Activated T-helper 1 cell treated with anti-CD3 and anti-CD28 coated beads, Interleukin-2, amount 50 U/mL, for 16 hours (primary cell): ENCODE data around the gene SSUH2.

Experiments
- DNase-seq, 2 donors: peaks; one replicate each; pipeline ENCODE4 v3.0.0-alpha.2; 2020; ENCODE audit warnings: low read depth in 1 of 2, low spot score in 1 of 2

SSUH2 gene

DNA sequence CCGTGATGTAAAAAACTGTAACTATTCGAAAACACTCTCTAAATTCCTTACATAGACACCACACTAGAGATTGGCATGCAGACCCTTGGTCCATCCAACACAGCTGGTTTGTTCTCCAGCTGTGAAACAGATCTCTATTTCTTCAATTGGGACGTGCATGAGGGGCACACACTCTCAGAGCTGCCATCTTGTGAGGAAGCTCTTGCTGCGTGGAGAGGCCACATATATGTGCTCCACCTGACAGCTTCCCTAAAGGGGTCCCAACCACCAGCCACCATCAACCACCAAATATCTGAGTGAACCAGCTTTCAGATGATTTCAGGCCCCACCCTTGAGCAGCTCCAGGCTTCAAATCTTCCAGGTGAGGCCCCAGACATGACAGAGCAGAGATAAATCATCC, 25.6 kb downstream of the SSUH2 start:
- DNase-seq, result no peak

- no peak for DNase-seq
Measured at GRCh38 chr3:8617921-8618320, 26.7 kb downstream of the SSUH2 start.

GRCh38 chr3:8610951-8611350, 33.6 kb downstream of the SSUH2 start:
- no peak for DNase-seq

DNA sequence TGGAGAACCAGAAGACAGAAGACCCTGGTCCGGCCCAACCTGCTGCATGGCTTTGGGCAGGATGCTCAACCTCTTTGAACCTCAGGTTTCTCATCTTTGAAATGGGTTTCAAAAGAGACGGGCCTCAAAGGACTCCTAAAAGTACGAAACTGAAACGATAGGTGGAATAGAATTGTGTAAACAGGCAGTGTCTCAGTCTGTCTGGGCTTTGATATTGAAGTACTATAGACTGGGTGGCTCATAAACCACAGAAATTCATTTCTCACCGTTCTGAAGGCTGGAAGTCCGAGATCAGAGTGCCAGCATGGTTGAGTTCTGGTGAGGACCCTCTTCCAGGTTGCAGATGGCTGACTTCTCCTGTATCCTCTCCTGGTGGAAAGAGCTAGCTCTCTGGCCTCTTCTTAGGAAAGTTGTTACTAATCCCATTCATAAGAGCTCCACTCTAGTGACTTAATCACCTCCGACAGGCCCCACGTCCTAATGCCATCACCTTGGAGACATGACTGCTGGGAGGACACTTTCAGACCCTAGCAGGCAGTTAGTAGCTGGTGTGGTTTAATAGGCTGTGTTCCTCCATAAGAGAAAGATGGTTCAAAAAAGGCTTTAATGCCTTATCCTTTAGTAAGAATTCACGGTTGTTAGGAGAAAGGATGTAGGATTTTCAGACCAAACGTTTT, 35.7 kb downstream of the SSUH2 start:
- no peak for DNase-seq

- DNase-seq, result no peak
Measured at GRCh38 chr3:8608041-8608790, 36.4 kb downstream of the SSUH2 start.

GRCh38 chr3:8607234-8608040, 37.2 kb downstream of the SSUH2 start:
- DNase-seq, result no peak

- DNase-seq, result no peak
Measured at GRCh38 chr3:8606701-8607231, 37.8 kb downstream of the SSUH2 start.

DNA sequence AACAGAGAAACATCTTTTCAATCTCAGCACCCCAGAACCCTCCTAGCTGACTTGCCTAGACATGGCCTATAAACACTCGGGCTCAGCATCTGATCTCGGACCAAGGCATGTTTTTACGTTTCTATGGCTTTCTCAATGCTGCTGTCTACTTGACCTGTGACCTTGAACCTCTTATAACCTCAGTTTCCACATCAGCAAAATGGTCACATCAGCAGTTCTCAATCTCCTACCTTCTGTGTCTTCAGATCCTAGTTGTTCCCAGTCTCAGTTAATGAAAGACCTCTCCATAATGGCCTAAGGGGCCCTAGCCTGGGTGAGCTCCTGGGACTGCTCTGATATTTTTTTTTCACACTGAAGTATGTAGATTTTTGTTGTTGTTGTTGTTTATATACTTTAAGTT, 39.6 kb downstream of the SSUH2 start:
- no peak for DNase-seq

DNA sequence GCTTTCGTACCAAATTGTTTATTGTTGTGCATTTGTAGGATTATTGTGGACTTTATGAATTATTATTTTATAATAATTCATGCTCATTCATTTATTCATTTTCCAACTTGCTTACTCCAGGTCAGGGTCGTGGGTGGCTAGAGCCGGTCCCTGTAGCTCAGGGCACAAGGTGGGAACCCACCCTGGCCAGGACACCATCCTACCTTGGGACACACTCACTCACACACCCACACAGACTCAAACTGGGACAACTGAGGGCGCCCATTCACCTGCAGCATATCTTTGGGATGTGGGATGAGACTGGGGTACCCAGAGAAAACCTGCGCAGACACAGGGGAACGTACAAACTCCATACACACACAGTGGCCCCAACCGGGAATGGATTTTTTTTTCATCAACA, 40.6 kb downstream of the SSUH2 start:
- DNase-seq, result no peak

DNA sequence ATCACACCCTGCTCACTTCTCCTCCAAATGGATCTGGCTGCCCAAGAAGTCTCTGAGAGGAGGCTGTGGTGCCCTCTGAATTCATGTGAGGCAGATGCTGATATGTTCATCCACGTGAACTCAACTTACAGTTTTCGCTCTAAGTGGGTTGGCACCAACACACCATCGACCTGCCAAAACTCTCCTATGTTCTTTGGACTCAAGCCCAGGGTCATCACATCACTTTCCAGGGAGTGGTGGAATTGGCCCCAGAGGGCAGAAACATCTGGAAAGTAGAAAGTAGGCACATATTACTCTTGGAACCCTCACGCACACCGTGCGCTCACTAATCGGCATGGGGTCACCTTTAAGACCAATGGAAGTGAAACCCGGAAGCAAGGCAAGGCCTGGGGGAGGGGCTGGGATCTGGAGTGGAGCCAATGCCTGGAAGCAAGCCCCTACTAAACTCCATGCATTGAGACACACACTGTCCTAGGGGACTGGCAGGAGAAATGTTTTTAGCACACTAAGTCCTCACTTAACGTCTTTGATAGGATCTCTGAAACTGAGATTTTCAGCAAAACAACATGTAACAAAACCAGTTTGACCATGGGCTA, 41.4 kb downstream of the SSUH2 start:
- no peak for DNase-seq

GRCh38 chr3:8600457-8600856, 44.1 kb downstream of the SSUH2 start:
- no peak for DNase-seq

DNA sequence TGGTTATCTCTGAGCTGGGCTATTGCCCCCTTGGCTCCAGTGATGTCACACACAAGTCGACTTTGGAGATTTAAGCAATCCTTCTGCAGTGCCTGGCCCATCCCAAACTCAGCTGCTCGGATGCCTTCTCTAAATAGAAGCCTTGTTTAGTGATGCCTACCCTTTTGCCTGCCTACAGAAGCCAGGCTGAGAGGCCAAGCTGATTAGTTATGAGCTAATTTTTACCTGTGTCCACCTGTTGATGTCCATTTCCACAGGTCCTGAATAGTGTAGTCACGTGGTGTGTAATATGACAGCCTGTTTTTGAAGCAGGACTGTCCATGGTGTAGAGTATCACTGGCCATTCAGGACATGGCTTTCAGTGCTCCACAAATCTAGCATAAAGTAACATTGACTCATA, 45.5 kb downstream of the SSUH2 start:
- DNase-seq, result no peak

GRCh38 chr3:8597219-8597853, 47.3 kb downstream of the SSUH2 start:
- no peak for DNase-seq

GRCh38 chr3:8596321-8597218, 48.0 kb downstream of the SSUH2 start:
- DNase-seq, result no peak

DNA sequence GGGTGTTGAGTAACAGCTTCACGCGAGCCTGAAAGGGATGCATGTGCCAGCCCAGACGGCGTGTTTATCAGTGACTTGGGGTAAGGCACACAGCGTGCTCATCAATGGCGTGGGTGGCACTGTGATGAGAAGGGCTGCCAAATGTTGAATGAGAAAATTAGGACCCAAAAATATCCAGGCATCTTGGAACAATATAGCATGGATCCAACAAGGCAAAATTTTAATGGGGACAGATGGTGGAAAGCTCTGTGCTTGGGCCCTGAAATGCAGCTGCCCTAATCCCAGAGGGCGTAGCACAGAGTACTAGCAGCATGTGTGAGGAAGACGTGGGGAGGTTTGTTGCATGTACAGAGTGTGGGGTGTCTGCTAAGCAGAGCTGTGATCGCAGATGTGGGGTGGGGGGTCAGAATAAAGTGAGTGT, 48.9 kb downstream of the SSUH2 start:
- no peak for DNase-seq

DNA sequence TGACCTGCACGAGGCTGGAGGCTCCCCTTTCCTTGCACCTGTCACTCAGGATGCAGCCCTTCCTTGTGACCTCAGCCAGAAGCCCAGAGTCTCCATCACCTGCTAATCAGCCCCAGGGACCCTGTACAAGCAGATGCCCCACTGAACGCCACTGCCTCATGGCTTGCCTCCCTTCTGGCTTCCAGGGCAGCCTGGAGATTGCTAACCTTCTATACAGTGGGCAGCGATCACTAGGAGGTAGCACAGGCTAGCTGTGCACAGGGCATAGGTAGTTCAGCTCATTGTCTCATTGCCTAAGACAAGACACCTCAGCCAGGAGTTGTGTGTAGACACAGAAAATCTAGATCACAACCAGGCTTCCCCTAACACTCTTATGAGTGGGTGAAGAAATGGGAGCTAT, 49.3 kb downstream of the SSUH2 start:
- DNase-seq, result no peak

DNA sequence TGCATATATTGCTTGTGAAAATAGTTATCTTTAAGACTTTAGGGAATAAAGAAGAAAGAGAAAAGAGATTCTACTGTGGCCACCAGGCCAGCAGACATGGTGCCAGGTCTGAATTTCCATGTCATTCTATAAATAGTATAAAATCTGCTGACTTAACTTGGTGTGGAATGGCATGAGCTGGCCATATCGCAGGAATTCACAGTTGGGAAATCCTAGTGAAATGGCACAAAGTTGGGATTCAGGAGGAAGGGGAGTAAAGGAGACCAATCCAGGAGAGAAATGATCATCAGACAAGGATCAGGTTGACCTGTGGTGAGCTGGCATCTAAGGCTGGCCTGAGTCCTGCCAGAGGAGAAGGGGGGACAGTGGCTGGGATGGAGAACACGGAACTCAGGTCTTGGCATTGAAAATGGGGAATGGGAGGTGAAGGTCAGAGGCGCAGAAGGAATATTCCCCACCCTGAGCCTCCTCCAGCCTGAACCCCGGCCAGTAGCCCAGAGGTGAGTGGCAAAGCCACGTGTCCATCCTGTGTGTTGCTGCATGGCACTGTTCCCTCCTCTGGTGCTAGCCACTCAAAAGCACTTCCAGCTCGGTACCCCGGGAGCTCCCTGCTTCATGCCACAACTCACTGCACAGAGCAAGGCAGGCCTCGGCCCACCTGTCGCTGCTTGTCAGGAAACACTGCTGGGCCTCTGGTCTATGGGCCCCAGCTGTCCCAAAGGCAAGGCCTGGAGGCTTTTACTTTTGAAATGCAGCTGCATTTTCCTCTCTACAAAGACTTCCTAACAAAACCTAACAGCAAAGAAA, 51.4 kb downstream of the SSUH2 start:
- no peak for DNase-seq

- no peak for DNase-seq
Measured at GRCh38 chr3:8589880-8590556, 54.6 kb downstream of the SSUH2 start.

- no peak for DNase-seq
Measured at GRCh38 chr3:8584661-8585060, 59.9 kb downstream of the SSUH2 start.
